ENCODE results near the gene SPIRE1.
"Not testable (repeated sequence)": the region's sequence is repeated elsewhere in the genome, so short reads cannot be mapped to it uniquely, and the experiment has no call there.

Gene SPIRE1

DNA sequence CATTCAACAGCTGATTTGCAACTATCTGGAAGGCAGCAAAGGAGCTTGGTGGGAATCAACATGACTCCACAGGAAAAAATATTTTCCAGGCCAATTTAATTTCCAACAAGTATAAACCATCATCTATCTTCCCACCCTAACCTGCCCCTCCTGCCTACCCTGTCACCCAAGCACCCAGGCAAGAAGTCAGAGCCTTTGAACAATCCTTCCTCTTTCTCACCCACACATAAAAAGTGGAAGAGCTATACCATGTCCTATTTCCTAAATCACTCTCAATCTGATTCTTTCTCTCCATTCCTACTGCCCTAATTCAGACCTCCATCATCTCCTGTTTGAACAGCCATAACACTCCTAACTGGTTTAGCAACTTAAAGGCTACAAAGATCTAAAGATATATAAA, 12.7 kb downstream of the SPIRE1 start:
- DNase-seq: no peak

DNA sequence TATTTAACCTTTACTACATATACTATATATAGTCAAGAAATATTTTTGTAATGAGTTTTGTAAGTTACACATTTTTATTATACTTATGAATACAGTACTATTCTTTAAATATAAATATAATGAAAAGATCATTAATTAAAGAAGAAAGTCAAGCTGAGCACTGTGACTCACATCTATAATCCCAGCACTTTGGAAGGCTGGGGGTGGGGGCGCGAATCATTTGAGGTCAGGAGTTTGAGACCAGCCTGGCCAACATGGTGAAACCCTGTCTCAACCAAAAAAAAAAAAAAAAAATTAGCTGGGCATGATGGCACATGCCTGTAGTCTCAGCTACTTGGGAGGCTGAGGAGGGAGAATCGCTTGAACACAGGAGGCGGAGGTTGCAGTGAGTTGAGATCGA, 14.2 kb downstream of the SPIRE1 start:
- not testable (repeated sequence) for DNase-seq

DNA sequence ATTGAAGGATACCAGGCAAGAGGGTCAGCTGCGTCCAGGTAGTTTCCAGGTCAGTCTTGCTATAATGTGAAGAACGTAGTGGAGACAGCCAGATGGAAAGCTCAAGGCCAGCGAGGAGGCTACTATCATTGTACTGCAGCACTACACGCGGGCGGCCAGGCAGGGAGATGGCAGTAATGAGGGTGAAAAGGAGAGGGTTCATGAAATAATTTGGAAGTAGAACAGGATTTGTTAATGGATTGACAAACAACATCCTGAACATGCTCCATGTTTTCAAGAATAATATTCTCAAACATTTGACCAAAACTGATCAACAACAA, 17.1 kb downstream of the SPIRE1 start:
- no peak for DNase-seq

DNA sequence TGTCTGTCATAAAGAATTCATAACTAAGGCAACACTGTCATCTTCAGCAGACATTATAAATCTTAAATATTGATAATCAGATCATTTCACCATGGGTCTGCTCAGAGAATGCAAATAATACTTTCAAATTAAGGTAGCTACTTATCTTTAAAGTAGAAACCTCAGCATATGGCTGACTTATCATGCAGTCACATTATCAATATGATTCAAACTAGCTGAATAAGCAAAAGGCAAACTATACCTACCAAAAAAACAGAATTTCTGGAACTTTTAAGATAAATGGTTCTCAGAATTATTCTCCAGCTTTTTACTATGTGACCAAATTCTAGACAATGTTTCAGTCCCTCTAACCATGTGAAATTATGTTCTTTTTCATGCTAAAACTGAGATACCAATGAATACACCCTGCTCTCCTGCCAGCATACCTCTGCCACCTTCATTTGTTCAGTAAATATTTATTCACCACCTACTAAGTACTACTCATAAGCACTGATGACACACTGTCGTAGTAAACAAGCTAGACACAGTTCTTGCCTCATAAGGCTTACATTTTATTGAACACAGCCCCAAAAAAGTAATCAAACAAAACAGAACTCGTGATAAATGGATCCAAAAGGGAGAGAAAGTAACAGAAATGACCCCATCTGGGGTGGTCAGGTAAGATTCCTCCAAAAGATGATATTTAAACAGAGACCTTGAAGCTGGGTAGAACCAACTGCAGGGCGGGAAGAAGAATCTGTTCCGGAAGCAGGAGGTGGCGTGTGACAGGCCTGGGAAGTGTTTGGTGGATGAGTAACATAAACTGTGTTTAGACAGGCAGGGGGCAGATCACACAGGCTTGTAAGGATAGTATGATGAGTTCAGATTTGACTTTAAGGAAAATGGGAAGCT, 17.7 kb downstream of the SPIRE1 start:
- DNase-seq: no peak

DNA sequence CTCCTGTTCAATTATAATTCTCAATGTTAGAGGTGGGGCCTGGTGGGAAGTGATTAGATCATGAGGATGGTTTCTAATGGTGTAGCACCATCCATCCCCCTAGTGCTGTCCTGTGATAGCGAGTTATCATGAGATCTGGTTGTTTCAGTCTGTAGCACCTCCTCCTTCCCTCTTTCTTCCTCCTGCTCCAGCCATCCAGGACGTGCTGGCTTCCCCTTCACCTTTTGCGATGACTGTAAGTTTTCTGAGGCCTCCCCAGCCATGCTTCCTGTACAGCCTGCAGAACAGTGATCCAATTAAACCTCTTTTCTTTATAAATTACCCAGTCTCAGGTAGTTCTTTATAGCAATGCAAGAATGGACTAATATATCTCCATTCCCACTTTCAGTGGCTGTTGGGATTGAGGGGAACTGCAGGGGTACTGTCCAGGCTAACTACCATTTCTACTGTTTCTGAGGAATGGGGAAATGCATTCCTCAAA, 19.2 kb downstream of the SPIRE1 start:
- DNase-seq: no peak

DNA sequence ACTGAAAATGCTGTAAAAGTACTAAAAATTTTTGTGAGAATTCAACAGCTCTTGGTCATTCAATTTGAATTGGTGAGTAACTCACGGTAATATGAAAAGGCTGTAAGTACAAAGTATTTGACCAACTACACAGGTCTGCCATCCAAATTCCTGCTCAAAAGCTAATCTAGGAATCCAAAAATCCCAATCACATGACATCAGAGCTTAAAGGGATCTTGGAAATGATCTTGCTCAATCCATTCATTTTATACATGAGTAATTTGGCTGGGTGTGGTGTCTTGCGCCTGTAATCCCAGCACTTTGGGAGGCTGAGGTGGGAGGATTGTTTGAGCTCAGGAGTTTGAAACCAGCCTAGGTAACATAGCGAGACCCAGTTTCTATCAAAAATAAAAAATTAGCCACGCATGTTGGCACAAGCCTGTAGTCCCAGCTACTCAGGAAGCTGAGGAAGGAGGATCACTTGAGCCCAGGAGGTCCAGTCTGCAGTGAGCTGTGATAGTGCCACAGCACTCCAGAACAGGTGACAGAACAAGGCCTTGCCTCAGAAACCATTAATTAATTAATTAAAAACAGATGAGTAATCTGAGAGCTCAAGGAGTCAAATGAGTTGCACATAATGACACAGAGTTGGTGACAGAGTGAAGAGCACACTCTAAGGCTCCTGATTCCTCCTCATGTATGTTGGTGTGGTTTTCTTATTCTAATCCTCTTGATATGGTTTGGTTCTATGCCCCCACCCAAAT, 19.8 kb downstream of the SPIRE1 start:
- no peak for DNase-seq

DNA sequence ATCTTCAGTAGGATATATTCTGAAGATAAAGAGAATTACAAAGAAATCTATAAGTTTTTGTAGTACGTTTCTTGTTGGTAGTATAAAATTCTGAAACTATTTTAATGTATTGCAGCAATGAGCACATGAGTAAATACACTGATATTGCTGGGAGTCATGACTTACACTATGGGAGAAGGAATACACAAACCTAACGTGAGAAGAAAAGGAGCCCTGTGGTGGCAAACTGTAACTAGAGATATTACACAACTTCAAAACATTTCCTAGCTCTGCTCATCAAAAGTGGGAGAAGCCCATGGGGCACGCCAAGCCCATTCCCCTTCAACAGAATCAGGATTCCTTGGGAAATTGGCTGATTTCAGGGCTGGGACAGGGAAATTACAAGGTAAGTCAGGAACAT, 20.5 kb downstream of the SPIRE1 start:
- DNase-seq: no peak

DNA sequence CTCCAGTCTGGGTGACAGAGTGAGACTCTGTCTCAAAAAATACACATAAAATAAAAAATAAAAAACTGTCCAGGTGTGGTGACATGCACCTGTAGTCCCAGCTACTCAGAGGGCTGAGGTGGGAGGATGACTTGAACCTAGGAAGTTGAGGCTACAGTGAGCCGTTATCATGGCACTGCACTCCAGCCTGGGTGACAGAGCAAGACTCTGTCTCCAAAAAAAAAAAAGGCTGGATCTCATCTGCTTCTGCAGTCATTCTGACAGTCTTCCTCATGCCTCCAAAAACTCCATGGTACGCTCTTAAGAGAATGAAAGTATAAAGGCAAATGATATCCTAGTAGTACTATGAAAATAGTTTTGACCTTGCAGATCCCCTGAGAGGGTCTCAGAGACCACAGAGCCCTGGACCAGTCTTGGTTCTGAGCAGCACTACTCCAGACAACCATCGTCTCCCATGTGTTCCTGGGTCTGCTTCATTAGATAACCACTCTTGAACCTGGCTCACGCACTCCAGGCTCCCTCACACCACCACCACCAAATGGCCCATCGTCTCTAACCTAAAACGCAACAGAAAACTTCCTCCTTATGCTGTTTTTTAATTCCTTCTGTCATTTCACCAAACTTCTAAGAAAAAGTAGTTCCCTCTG, 26.0 kb downstream of the SPIRE1 start:
- DNase-seq: no peak

DNA sequence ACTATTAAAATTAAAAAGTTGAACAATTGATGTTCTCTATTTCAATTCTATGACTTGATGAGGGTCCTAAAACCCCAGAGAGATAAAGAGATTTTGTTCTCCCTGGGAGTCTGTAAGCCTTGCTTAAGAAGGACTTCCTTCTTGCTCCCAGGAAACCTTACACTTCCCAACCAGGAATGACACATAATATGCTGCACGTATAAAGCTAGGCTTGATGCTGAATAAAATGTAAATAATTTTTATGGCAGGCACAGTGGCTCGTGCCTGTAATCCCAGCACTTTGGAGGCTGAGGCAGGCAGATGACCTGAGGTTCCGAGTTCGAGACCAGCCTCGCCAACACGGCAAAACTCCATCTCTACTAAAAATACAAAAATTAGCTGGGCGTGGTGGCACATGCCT, 27.8 kb downstream of the SPIRE1 start:
- no peak for DNase-seq

DNA sequence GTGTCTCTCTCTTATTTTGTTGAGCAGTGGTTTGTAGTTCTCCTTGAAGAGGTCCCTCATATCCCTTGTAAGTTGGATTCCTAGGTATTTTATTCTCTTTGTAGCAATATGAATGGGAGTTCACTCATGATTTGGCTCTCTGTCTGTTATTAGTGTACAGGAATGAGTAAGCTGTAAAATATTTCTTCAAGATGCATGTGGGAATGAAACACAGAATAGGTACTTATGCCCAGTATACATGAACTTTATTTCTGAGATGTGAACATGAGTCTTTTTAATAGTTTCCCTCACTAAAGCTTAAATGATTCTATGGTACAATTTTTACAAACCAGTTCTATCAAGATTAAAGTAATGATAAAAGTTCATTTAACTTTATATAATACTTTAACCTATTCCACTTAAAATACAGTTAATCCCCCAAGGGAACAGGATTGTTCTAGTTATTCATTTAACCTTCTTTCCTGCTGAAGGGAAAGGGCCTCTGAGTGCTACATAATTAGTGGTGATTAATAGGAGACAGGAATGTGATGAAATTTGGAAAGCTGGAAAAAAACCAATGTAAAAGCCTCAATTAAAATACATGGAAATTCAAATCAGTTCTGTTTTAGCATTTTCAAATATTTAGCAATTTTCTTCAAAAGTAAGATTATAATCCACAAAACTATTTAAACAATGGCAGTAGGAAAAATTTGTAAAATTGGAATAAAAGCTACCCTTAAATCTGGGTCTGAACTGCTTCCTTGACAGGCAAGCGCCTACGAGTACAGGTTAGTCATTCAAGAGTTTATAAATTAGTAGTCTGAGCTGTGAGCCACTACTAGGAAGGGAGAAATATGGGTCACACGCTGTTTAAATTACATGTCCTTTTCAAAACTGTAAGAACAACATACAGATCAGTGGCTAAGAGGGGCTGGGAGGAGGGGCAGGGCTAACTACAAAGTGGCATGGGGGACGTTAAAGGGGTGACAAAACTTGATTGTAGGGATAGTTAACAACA, 28.9 kb downstream of the SPIRE1 start:
- no peak for DNase-seq

DNA sequence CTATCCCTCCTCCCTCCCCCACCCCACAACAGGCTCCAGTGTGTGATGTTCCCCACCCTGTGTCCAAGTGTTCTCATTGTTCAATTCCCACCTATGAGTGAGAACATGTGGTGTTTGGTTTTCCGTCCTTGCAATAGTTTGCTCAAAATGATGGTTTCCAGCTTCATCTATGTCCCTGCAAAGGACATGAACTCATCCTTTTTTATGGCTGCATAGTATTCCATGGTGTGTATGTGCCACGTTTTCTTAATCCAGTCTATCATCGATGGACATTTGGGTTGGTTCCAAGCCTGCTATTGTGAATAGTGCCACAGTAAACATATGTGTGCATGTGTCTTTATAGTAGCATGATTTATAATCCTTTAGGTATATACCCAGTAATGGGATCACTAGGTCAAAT, 30.7 kb downstream of the SPIRE1 start:
- not testable (repeated sequence) for DNase-seq

DNA sequence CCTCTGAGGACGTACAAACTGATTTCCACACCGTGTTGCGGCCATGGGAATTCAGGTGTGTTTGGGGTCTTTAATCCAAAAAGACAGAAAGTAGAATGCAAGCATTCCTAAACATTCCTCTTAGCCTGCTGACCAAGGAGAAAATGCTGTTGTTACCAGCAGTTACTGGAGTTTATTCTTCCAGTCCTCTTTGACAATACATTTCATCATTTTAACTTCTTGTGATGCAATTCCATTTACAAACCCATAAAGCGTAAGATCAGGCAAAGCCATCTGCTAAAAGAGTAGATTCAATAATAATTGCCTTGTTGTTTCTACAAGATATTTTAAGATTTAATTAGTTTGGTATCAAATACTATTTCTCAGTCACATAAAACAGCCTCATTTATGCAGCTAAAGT, 32.7 kb downstream of the SPIRE1 start:
- DNase-seq: no peak

DNA sequence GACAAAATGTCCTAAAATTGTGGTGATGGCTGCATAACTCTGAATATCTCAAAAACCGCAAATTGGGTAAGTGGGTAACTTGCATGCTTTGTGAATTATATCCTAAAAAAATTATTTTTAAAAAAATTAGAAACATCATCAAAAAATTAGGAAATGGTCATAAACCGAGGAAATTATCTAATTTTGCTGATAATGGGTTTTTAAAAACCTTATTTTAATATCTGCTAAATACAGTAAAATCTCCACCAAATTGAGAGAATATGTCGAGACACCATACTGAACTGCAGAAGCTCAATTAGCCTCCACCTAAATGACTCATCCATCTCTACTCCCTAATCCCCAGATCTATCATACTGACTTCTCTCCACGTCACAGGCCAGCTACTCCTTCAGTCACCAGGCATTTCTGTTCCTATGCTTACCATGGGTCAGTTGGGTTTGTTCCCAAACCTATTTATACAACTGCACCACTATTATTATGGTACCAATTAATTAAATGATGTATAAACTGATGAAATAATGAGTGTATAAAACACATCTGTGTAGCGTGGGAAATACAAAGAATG, 36.1 kb downstream of the SPIRE1 start:
- no peak for DNase-seq

DNA sequence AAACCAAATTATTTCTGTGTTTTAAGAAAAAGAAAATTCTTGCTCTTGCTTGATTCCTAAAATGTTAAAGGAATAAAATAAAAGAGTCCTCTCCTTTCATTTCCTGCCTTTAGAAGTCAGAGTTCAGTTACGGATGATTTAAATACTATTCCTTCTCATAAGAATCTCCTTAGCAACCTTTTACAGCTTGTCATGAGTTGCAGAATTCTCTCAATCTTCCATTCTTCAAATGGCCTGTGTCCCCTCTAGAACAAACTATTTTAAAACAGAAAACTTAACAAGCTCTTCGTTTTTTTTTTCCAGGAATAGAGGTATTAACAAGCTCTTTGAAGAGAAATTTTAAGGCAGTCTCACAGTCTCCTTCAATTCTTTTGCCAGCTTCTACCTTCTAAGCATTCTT, 42.2 kb downstream of the SPIRE1 start:
- no peak for DNase-seq

DNA sequence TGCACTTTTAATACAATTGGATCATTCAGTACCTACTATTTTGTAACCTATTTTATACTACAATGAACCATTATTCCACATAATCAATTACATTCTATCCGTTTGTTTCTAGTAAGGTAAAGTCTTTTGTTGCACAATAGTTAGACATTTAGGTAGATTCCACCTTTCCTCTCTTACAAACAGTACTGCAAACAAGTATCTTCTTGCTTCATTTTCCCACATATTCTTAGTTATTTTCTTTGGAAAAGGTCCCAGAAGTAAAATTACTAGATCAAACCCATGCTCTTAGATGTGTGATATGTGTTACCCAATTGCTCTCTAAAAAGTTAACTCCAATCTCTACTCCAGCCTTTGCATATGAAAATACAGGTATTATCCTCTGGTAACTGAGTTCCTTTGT, 49.6 kb downstream of the SPIRE1 start:
- DNase-seq: no peak

DNA sequence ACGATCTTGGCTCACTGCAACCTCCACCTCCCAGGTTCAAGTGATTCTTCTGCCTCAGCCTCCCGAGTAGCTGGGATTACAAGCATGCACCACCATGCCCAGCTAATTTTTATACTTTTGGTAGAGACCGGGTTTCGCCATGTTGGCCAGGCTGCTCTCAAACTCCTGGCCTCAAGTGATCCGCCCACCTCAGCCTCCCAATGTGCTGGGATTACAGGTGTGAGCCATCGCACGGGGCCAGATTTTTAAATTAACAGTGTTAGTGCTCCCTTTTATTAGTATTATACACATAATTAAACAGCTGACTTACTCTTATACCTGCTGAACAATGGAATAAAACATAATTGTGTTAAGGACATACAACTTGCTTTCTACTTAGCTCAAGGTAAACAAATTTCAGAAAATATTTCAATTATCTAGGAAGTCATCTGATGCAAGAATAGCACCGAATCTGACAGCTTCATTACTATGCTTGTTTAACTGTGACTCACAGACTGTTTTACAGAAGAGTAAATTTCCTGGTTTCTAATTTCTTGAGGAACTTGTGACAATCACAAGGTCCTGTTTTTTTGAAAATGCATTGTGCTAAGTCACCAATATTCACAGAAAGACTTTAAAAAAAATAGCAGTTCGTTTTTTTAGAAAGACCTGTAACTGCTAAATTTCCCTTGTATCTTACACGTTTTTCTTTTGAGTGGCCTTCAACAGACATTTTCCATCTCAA, 51.2 kb downstream of the SPIRE1 start:
- DNase-seq: no peak

DNA sequence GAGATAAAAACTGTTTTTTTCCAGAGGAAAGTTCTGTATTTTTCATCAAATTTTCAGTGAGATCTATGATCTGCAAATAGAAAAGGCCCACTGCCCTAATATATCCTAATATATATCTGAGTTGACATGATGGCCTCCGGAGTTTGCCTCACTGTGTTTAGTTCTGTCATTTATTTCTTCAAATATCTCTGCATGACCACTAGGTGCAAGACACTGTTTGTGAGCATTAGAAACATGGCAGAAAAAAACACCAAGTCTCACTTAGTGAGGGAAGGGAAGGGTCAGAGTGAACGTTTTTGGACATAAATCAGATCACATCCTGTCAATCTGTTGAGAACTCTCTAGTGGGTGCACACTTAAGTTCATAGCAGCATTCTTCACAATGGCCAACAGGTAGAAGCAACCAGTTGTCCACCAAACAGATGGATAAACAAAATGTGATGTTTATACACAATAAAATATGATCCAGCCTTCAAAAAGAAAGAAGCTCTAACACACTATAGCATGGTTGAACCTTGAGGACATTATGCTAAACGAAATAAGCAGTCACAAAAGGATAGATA, 53.4 kb downstream of the SPIRE1 start:
- DNase-seq: no peak

DNA sequence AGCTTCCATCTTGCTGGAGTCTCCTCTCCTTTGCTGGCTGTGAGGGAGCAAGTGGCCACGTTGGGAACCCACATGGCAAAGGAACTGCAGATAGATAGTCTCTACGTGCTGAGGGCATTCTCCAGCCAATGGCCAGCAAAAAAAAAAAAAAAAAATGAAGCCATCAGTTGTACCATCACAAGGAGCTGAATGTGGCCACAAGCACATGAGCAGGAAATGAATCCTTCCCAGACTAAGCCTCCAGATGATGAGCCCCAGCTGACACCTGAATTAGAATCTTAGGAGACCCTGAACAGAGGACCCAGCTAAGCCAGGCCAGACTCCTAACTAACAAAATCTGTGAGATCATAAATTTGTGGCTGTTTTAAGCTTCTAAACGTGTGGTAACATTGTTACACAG, 57.9 kb downstream of the SPIRE1 start:
- no peak for DNase-seq

DNA sequence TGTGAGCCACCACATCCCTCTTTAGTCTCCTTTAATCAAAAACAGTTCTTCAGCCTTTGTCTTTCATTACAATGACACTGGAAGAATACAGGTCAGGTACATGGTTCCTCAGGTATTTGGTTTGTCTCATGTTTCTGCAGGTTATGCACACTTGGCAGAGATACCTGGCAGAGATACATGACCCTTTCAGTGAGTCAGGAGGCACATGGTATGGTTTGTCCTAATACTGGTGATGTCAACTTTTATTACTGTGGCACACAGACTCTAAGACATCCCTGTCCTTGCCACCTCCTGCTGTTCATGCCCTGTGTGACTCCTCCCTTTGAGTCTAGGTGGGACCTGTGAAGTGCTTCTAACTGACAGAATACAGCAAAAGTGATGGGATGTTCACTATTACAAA, 58.4 kb downstream of the SPIRE1 start:
- no peak for DNase-seq

DNA sequence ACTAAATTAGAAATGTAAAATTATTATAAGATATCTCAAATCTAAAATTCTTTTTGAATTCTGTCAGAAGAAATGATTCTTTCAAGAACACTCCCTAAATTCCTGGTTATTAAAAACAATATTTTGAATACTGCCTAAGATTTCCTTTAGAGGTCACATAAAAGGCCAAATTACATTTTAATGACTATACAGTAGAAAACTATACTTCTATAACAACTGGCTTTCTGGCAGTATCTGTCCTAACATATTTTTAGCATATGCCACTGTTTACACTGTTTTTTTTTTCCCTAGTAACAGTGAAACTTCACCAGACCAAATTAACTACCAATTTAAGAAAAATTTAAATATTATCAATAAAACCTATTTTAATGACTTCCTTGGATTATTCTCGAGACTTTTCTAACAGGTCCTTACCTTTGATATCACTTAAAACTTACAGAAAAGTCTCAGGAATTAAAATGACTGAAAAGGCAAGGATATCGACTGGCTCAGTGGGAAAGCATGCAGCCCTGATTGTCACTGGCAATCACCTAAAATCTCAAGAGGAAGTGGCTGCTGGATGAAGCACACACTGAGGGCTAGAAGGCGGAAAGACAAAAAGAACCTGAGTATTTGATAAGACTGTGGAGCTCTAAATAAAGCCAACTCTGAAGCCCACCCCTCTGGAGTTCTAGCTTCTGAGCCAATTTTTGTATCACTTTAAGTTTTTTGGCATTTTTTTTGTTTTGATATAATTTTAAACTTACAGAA, 59.6 kb downstream of the SPIRE1 start:
- no peak for DNase-seq
